Measurements from ENCODE around the gene CELSR1.

CELSR1 gene

DNA sequence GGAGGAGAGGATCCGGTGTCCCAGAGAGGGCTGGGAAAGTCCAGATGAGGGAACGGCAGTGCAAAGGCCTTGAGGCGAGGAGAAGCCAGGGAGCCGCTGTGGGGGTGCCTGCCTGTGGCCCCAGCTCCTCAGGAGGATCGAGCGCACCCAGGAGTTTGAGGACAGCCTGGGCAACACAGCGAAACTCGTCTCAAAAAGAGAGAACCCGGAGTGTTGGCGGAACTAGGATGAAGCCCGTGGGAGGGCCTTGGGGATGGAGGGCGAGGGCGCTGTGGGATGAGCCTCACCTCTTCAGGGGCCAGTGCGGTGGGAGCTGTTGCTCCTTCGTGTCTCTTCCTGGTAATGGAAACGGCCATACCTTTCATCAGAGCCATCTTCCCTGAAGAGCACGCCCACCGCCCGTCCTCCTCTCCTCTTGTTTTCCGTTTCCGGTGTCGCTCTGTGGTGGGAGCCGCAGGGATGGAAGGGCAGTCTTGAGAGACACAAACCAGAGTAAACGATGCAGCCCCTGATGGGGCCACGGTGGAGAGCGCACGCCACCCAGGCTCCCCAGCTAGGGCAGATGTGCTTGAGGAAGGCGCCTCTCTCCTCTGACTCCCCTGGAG lies 186.2 kb downstream of the CELSR1 start:
- TF ChIP-seq, protein P1, sequence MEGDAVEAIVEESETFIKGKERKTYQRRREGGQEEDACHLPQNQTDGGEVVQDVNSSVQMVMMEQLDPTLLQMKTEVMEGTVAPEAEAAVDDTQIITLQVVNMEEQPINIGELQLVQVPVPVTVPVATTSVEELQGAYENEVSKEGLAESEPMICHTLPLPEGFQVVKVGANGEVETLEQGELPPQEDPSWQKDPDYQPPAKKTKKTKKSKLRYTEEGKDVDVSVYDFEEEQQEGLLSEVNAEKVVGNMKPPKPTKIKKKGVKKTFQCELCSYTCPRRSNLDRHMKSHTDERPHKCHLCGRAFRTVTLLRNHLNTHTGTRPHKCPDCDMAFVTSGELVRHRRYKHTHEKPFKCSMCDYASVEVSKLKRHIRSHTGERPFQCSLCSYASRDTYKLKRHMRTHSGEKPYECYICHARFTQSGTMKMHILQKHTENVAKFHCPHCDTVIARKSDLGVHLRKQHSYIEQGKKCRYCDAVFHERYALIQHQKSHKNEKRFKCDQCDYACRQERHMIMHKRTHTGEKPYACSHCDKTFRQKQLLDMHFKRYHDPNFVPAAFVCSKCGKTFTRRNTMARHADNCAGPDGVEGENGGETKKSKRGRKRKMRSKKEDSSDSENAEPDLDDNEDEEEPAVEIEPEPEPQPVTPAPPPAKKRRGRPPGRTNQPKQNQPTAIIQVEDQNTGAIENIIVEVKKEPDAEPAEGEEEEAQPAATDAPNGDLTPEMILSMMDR (IDR thresholded peaks at IDR 0.05) = no peak
- TF ChIP-seq ZFX (IDR thresholded peaks at IDR 0.05; ENCODE audit: borderline replicate concordance) = no peak

DNA sequence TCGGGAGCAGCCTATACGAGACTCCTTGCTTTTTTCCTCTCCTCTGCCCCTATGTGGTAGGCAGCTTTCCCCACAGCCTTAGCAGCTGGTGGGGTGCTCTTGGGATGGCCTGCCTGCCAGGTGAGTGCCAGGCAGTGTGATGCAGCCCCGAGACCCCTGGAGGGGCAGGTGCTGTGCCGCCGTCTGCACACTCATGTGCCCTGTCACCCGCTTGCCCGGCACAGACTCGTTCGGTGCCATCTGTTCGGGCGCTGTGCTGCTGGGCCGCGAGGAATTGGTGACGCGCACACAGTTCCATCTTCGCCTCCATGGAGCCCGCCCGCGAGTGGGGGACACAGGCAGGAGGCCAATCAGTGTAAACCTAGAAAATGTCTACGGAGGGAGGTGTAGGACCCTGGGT lies 186.8 kb downstream of the CELSR1 start:
- TF ChIP-seq, protein P1 (IDR thresholded peaks at IDR 0.05) = no peak
- no peak for TF ChIP-seq ZFX (IDR thresholded peaks at IDR 0.05; ENCODE audit: borderline replicate concordance)
- H3K27ac ChIP-seq = no peak overlapping the region

More for the DNA sequence above, 186.2 kb downstream of the CELSR1 start:
- H3K27ac ChIP-seq = no peak overlapping the region

DNA sequence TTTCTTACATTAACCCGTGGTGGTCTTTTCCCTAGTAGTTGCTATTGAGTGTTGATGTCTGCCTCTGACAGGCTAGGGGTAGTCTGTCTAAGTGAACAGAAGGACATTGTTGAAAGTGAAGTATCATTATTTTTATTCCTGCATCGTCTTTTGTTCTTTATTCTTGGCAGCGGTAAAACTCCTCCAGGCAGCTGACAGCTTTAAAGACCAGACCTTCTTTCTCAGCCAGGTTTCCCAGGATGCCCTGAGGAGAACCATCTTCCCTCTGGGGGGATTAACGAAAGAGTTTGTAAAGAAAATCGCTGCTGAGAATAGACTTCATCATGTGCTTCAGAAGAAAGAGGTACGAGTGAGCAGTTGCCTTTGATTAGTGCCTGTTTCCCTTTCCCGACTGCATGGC lies 187.3 kb downstream of the CELSR1 start:
- TF ChIP-seq, protein P1 (IDR thresholded peaks at IDR 0.05) = no peak
- TF ChIP-seq ZFX (IDR thresholded peaks at IDR 0.05; ENCODE audit: borderline replicate concordance) = no peak
- no peak overlapping the region for H3K27ac ChIP-seq

DNA sequence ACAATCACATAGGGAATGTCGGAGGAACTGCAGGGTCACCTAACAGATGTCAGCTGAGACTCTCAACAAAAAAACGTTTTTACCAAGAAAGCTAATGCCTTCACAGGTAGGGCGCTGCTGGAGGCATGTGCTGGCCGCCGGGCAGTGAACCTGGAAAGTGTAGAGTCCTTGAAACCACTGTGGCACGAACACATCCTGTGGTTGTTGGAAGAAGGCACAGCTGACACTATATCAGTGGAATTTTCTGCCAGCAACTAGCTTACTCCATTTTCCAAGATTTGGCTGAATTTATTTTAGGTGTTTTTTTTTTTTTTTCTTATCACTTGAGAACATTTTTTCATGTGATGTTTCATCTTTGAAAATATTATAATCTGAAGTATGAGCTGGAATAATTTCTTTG lies 187.7 kb downstream of the CELSR1 start:
- TF ChIP-seq ZFX (IDR thresholded peaks at IDR 0.05; ENCODE audit: borderline replicate concordance) = no peak
- H3K27ac ChIP-seq = no peak overlapping the region

DNA sequence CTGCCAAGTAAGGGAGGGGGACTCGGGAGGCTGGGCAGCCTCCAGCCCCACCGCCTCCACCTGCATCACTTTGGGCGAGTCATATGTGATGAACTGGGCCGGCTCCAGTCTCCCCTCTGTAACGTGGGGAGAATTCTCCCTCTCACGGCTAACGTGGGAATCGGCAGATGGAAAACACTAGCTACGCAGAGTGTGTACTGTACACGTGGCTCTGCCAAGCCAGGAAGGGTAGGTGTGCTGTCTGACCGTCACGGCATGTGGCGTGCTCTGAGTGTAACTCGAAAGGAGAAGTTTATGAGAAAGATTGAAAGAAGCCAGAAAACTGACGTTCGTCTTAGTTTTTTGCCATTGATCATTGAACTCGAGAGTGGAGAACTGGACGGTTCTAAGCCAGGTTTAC lies 188.2 kb downstream of the CELSR1 start:
- H3K27ac ChIP-seq = no peak overlapping the region
- TF ChIP-seq, protein P1 (IDR thresholded peaks at IDR 0.05) = no peak
- TF ChIP-seq ZFX (IDR thresholded peaks at IDR 0.05; ENCODE audit: borderline replicate concordance) = no peak

DNA sequence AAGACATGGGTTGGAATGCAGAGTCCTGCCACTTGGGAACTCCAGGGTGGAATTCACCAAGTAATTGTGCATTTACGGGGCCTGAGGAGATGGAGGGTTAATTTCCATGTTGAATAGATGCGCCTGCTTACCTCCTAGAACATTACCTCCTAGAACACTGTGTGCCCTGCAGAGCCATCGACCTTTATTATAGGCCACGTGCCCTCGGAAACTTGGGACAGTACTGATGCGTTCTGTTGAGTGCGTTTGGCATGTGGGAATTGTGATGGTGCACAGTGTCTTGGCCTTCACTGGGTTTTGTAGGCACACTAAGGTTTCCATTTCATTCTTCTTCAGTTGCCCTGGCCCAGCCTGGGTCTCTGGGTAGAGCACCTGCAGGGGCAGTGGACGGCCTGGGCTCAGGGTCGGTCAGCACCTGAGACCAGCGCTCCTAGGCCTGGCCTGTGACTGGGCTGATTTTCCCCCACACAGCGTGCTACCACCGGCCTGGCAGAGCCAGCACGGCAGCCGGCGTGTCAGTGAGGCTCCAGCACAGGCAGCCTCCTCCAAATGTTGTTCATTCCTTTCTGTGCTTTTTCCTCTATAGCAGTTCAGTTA lies 189.2 kb downstream of the CELSR1 start:
- H3K27ac ChIP-seq = no peak overlapping the region
- no peak for TF ChIP-seq ZFX (IDR thresholded peaks at IDR 0.05; ENCODE audit: borderline replicate concordance)
- TF ChIP-seq, protein P1 (IDR thresholded peaks at IDR 0.05) = no peak

DNA sequence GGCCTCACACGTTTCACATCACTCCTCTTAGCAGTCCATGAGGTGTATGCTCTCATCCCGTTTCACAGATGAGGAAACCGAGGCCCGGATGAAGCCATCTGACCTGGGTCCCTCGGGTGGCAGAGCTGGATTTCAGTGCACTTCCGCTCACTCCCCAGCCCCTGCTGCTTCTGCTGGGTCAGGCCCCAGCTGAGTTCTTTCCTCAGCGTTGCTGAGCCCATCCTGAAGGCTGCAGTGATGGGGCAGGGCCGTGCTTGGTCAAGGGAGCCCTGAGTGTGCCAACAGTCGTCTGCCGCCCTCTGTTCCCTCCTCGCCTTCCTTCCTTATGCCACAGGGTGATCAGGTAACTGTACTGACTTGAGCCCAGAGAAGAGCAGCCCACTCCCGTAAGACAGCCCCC lies 189.8 kb downstream of the CELSR1 start:
- no peak overlapping the region for H3K27ac ChIP-seq
- TF ChIP-seq, protein P1 (IDR thresholded peaks at IDR 0.05) = no peak
- TF ChIP-seq ZFX (IDR thresholded peaks at IDR 0.05; ENCODE audit: borderline replicate concordance) = no peak

All from 22Rv1 (cell line).